K562 (cell line): ENCODE results near the gene RPL38. TPM values are rescaled to one million over a fixed set of nuclear protein-coding genes. Genes with fewer than 3 reads are reported as not detected.

Source experiments
- ATAC-seq: fragments of 200-7000 bp; cut with Tn5 transposase; 3 replicates; pipeline ENCODE4 v1.9.1; 2020; ENCODE audit warnings: moderate library complexity
- BruUV-seq: library from RNA; stranded (reverse); fragments of 400-500 nt; replicated peaks from 2 replicates; lab custom pipeline; 2021; lab: Mats Ljungman, UMichigan
- CTCF ChIA-PET: fragments of 300-600 bp; formaldehyde crosslinking; extraction: SDS; loops from one replicate; lab custom pipeline; 2021; ENCODE audit warnings: low intra/inter-chr PET ratio; lab: Yijun Ruan, JAX
- POLR2A ChIA-PET: fragments of 300-600, 350-650 bp; sonication (Branson Sonifier 250); formaldehyde crosslinking; extraction: SDS; loops from one replicate; lab custom pipeline; 2021; ENCODE audit warnings: antibody characterized with exemption, inconsistent platforms; lab: Yijun Ruan, JAX
- DNase-seq, 4 experiments: peaks; one replicate each; pipeline versions ENCODE4 v3.0.0 to v3.0.0-alpha.2; 2011 to 2018; ENCODE audit warnings: low spot score in 3 of 4, mixed read lengths in 3 of 4; ENCODE audit errors: extremely low read depth in 1 of 4
- FAIRE-seq: peaks from 2 replicates; lab custom pipeline; 2011; peaks lifted over from hg19 to GRCh38; lab: Jason Lieb, UNC
- H2AFZ ChIP-seq: 2 replicates; pipeline ENCODE4 v1.6.0; 2011; ENCODE audit warnings: low read depth, low read length, control low read depth, inconsistent platforms
- H3K27ac ChIP-seq: fragments of 200-600 bp; 3 replicates; pipeline ENCODE4 v1.8.0; 2011; ENCODE audit warnings: low read depth, mild to moderate bottlenecking, control low read depth, inconsistent platforms, low read length, moderate library complexity, mixed read lengths; ENCODE audit errors: extremely low read depth
- H3K27me3 ChIP-seq, 2 experiments: fragments of 300-600 bp in 1 of 2; 2 replicates in 1 of 2; 3 replicates in 1 of 2; pipeline versions ENCODE4 v1.6.0 to v1.8.0; 2011; ENCODE audit warnings: inconsistent platforms in 2 of 2, low read length in 2 of 2, mild to moderate bottlenecking in 1 of 2, mixed read lengths in 1 of 2, moderate library complexity in 1 of 2; ENCODE audit not compliant: control insufficient read depth in 2 of 2, insufficient read depth in 2 of 2
- H3K36me3 ChIP-seq: fragments of 300-600 bp; 3 replicates; pipeline ENCODE4 v1.8.0; 2011; ENCODE audit warnings: mild to moderate bottlenecking, low read length, inconsistent platforms; ENCODE audit not compliant: control insufficient read depth, insufficient read depth
- H3K4me1 ChIP-seq, 2 experiments: fragments of 200-600 bp in 1 of 2; replicated peaks in 1 of 2; 2 replicates in 1 of 2; 3 replicates in 1 of 2; pipeline versions ENCODE4 v1.5.1 to v1.8.0; 2011; ENCODE audit warnings: inconsistent platforms in 2 of 2, low read length in 2 of 2, mild to moderate bottlenecking in 1 of 2, mixed read lengths in 1 of 2, moderate library complexity in 1 of 2; ENCODE audit not compliant: control insufficient read depth in 2 of 2, insufficient read depth in 2 of 2
- H3K4me2 ChIP-seq: 2 replicates; pipeline ENCODE4 v1.6.1; 2011; ENCODE audit warnings: low read length, control low read depth, inconsistent platforms, mixed read lengths; ENCODE audit not compliant: insufficient read depth
- H3K4me3 ChIP-seq: fragments of 200-600 bp; sonication (generic), shearing (Covaris generic); 2 replicates; pipeline ENCODE4 v1.5.1; 2016; ENCODE audit warnings: control low read depth, inconsistent platforms
- H3K79me2 ChIP-seq: fragments of 200-600 bp; 3 replicates; pipeline ENCODE4 v1.8.0; 2011; ENCODE audit warnings: low read length, inconsistent platforms; ENCODE audit not compliant: control insufficient read depth, insufficient read depth
- H3K9ac ChIP-seq, 2 experiments: 2 replicates each; pipeline versions ENCODE4 v1.6.0 to v1.6.1; 2011; ENCODE audit warnings: low read depth in 2 of 2, low read length in 2 of 2, control low read depth in 1 of 2, inconsistent platforms in 1 of 2, mild to moderate bottlenecking in 1 of 2, mixed read lengths in 1 of 2; ENCODE audit not compliant: insufficient read depth in 1 of 2
- H3K9me1 ChIP-seq: one replicate; pipeline ENCODE4 v1.6.0; 2011; ENCODE audit warnings: inconsistent platforms, mild to moderate bottlenecking, low read length, moderate library complexity; ENCODE audit not compliant: control insufficient read depth, insufficient read depth
- H3K9me3 ChIP-seq: replicated peaks from 2 replicates; pipeline ENCODE4 v1.5.1; 2011; ENCODE audit warnings: low read depth, low read length, inconsistent platforms; ENCODE audit not compliant: control insufficient read depth, insufficient read depth
- H4K20me1 ChIP-seq: replicated peaks from 2 replicates; pipeline ENCODE4 v1.6.1; 2011; ENCODE audit warnings: low read length, inconsistent platforms, mixed read lengths; ENCODE audit not compliant: control insufficient read depth, insufficient read depth
- CEBPB ChIP-seq: fragments of 450-650 bp; IDR thresholded peaks from 2 replicates; pipeline ENCODE4 v1.6.1; 2016; ENCODE audit warnings: missing genetic modification characterization, missing compliant biosample characterization
- DPF2 ChIP-seq: fragments of 450-650 bp; IDR thresholded peaks from 2 replicates; pipeline ENCODE4 v1.6.1; 2016
- JUNB ChIP-seq: fragments of 450-650 bp; formaldehyde crosslinking; conservative IDR thresholded peaks from 2 replicates; pipeline ENCODE4 v1.4.0; 2020; ENCODE audit warnings: mild to moderate bottlenecking
- MTA1 ChIP-seq: fragments of 450-650 bp; IDR thresholded peaks from 2 replicates; pipeline ENCODE4 v1.6.1; 2017; ENCODE audit warnings: borderline replicate concordance
- ZNF583 ChIP-seq: fragments of 250-450 bp; sonication (Bioruptor Pico); IDR thresholded peaks from 2 replicates; pipeline ENCODE4 v1.4.0; 2020
- WGBS: fragments of 100-300 bp; shearing (Covaris generic); methylation state at CpG from one replicate; pipeline ENCODE4 v1.1.6; 2016; ENCODE audit warnings: low coverage, mixed read lengths; ENCODE audit not compliant: insufficient coverage; ENCODE audit errors: missing lambda C conversion rate; 5-methylcytosine and 5-hydroxymethylcytosine counted together
- in situ Hi-C: fragments of 300-500 bp; cut with MboI; formaldehyde crosslinking; loops from 4 replicates; pipeline ENCODE4 v1.15.0; 2018; ENCODE audit warnings: inconsistent platforms, mixed read lengths
- intact Hi-C: fragments of 100-400 bp; cut with micrococcal nuclease; formaldehyde crosslinking; loops from 2 replicates; pipeline ENCODE4 v1.14.2; 2022
- polyA plus RNA-seq, 8 experiments: library from polyadenylated mRNA; depleted of rRNA in 4 of 8; stranded (reverse) in 5 of 8; unstranded in 3 of 8; fragments of >200 nt; fragmentation: Nextera tagmentation in 2 of 8; fragmentation: Illumina TruSeq in 1 of 8; extraction: Ambion mirVana in 2 of 8; extraction: Trizol in 1 of 8; gene quantifications; 2 replicates each; pipeline versions ENCODE4 v1.2.1 to v1.2.3, GENCODE V29; 2011 to 2014; ENCODE audit warnings: inconsistent platforms in 1 of 8, missing spikeins in 1 of 8
- total RNA-seq, 7 experiments: library from RNA; depleted of rRNA in 6 of 7; stranded (reverse); fragments of >200 nt in 6 of 7; fragmentation: Illumina TruSeq in 2 of 7; extraction: Trizol in 2 of 7; gene quantifications; 2 replicates each; pipeline versions ENCODE4 v1.2.1 to v1.2.3, GENCODE V29; 2011 to 2021; ENCODE audit warnings: low replicate concordance in 1 of 7
- TF ChIP-seq, protein P1 (sequence below): IDR thresholded peaks from 2 replicates; pipeline ENCODE4 v1.6.1; 2011; ENCODE audit warnings: borderline replicate concordance, low read depth, mild to moderate bottlenecking, moderate library complexity, low read length; ENCODE audit not compliant: insufficient read depth, poor library complexity, severe bottlenecking

The RPL38 gene
- total and polyA plus RNA-seq, 9 of the 15 experiments (the other 6 are each of a cell fraction or from before 2014, with no cell fraction given): 1,224 to 3,864 (median 1,939) TPM

DNA sequence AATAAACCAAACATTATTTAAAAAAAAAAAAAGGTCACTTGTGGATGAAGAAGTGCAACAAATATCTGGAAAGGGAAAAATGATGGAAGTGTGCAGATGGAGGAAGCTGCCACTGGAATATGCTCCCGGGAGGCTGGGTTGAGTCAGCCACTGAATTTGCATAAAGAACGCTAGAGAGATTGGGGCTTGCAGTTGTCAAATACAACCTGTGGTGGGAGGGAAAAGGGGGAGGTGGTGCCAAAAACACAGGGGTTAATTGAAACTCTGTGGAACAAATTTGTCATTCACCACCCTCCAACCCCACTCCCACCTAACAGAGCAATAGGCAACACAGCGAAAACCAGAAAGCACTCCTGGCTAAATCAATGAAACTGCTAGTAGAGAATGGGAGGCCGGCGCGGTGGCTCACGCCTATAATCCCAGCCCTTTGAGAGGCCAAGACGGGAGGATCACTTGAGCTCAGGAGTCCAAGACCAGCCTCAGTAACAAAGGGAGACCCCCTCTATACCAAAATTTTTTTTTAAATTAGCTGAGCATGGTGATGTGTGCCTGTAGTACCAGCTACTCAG, 37.6 kb upstream of the RPL38 start (continued):
- TF ChIP-seq JUNB (CRISPR knock-in tag) (no peak), DPF2 (no peak), MTA1 (no peak)
- TF ChIP-seq, protein P1, sequence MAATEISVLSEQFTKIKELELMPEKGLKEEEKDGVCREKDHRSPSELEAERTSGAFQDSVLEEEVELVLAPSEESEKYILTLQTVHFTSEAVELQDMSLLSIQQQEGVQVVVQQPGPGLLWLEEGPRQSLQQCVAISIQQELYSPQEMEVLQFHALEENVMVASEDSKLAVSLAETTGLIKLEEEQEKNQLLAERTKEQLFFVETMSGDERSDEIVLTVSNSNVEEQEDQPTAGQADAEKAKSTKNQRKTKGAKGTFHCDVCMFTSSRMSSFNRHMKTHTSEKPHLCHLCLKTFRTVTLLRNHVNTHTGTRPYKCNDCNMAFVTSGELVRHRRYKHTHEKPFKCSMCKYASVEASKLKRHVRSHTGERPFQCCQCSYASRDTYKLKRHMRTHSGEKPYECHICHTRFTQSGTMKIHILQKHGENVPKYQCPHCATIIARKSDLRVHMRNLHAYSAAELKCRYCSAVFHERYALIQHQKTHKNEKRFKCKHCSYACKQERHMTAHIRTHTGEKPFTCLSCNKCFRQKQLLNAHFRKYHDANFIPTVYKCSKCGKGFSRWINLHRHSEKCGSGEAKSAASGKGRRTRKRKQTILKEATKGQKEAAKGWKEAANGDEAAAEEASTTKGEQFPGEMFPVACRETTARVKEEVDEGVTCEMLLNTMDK: no peak

DNA sequence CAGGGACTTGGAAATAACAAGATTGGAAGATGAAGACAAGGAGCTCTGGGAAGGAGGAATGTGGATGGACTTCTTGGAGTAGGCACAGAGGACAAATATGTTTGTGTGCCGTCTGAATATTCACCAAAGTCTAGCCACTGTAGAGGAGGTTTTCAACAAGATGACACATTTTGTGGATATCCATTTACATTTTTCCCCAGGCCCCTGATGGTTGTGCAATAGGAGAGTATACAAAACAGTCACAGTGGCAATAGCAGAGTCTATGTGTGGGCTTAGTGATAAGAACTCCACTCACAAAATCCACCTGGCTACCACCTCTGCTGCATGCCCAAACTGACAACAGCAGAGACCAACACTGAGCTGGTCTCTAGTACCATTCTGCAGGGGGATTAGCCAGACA, 32.6 kb upstream of the RPL38 start:
- no TSS peak for BruUV-seq
- Histone ChIP-seq H2AFZ (no peak overlapping the region), H3K9me3 (no peaks in the 10 kb centered on the region; the same call in 1 of the 2 replicates), H3K4me3 (no peak overlapping the region), H3K36me3 (no peaks in the 10 kb centered on the region), H3K9ac (no peak overlapping the region), H3K4me1 (no peaks in the 10 kb centered on the region), H3K9me1 (no peaks in the 10 kb centered on the region), H3K27ac (no peak overlapping the region), H3K4me2 (no peak overlapping the region), H3K79me2 (no peaks in the 10 kb centered on the region), H3K27me3 (peaks cover 4 to 16% of the 10 kb centered on the region in 2 experiments; a peak in 3 of 5 replicates), H4K20me1 (no peaks in the 10 kb centered on the region)
- ATAC-seq: no peak
- ChIA-PET POLR2A (no interaction called here), CTCF (no interaction called here)
- 0% methylated on average over 1 of the region's 1 CpG for WGBS
- no peak for FAIRE-seq
- in situ Hi-C loops (loop anchor here (10.0 kb wide), 1 partner anchor 736 kb away; no protein-coding TSS in a partner anchor), intact Hi-C loops (no loop called here)
- 0 out of 2 replicates have a peak, but pooled peaks have one; percentile 19 for TF ChIP-seq CEBPB (tag)
- no peak for TF ChIP-seq ZNF583 (CRISPR knock-in tag)
- no peak for DNase-seq
